ENCODE measurements around the gene ABCA5.
"Not testable (repeated sequence)": the region's sequence is repeated elsewhere in the genome, so short reads cannot be mapped to it uniquely, and the experiment has no call there.

ABCA5 gene

DNA sequence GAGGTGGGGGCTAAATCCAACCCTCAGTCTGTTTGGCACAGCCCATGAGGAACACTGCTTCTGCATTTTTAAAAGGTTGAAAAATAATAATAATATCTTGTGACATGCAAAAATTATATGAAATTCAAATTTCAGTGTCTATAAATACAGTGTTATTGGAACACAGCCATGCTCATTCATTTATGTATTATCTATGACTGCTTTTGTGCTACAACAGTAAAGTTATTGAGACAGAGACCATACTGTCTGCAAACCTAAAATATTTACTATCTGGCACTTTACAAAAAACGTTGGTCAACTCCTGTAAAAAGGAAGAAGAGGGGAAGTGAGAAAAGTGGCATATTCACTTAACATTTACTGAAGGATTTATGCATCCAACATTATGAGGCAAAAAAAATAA is 3.1 kb downstream of the ABCA5 start:
- H3K27me3 ChIP-seq (ENCODE audit: insufficient read depth, low read length), result peaks cover 36% of the 10 kb centered on the region
- peaks cover 7% of the 10 kb centered on the region; the same call in 1 of the 2 replicates for H3K9me3 ChIP-seq (ENCODE audit: insufficient read depth, low read depth, low read length)
- H3K4me3 ChIP-seq (ENCODE audit: low read length), result no peak overlapping the region
- H3K9ac ChIP-seq (ENCODE audit: low read depth, low read length), result no peak overlapping the region
- H3K27ac ChIP-seq (ENCODE audit: low read length), result no peak overlapping the region
- H3K36me3 ChIP-seq (ENCODE audit: insufficient read depth, low read depth, low read length), result no peaks in the 10 kb centered on the region
- H3K4me1 ChIP-seq (ENCODE audit: insufficient read depth, low read length), result peaks cover 33% of the 10 kb centered on the region; the same call in 1 of the 2 replicates

- Histone ChIP-seq H3K4me3 (ENCODE audit: low read length) (peak overlapping the region; percentile 27; the same call in 1 of the 2 replicates), H3K27ac (ENCODE audit: low read length) (no peak overlapping the region)
Measured at GRCh38 chr17:69320908-69321238, 6.1 kb downstream of the ABCA5 start.

DNA sequence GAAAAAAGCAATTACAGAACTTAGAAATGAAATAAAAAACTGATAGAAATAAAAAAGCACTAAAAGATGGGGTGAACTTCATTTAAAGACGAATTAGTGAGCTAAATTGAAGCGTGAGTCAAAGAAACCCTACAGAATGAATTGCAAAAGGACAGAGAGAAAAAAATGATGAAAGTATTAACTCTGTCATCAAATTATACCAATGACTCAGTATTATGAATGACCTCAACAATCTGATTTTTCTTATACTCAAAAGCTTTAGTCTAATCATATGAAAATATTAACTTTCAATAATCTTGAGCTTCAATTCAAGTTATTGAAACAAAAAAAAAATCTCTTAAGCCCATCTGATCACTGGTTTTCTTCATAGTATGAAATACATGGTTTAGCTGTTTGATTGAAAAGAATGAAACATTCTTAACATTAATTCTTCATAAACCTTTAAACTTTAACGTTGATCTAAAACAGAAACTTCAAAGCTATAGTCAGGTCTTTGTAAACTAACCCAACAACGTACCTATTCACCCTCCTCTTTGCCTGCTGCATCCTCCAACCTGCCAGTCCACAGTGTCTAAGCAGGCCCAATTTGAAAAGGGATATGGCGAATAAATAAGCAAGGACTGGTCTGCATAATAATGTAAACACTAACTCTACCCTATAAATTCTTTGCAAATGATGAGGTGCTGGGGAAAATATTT is 6.6 kb downstream of the ABCA5 start:
- Histone ChIP-seq H3K36me3 (ENCODE audit: insufficient read depth, low read depth, low read length) (no peaks in the 10 kb centered on the region), H3K27me3 (ENCODE audit: insufficient read depth, low read length) (peaks cover 17% of the 10 kb centered on the region), H3K9me3 (ENCODE audit: insufficient read depth, low read depth, low read length) (no peaks in the 10 kb centered on the region), H3K27ac (ENCODE audit: low read length) (no peak overlapping the region), H3K4me3 (ENCODE audit: low read length) (peak overlapping the region; percentile 27; the same call in 1 of the 2 replicates), H3K4me1 (ENCODE audit: insufficient read depth, low read length) (peaks cover 24% of the 10 kb centered on the region; the same call in 1 of the 2 replicates), H3K9ac (ENCODE audit: low read depth, low read length) (no peak overlapping the region)

More at GRCh38 chr17:69320908-69321238, 6.1 kb downstream of the ABCA5 start:
- H3K9ac ChIP-seq (ENCODE audit: low read depth, low read length), result no peak overlapping the region
- H3K4me1 ChIP-seq (ENCODE audit: insufficient read depth, low read length), result peaks cover 27% of the 10 kb centered on the region; the same call in 1 of the 2 replicates
- no peaks in the 10 kb centered on the region for H3K9me3 ChIP-seq (ENCODE audit: insufficient read depth, low read depth, low read length)
- H3K36me3 ChIP-seq (ENCODE audit: insufficient read depth, low read depth, low read length), result no peaks in the 10 kb centered on the region
- peaks cover 22% of the 10 kb centered on the region for H3K27me3 ChIP-seq (ENCODE audit: insufficient read depth, low read length)

DNA sequence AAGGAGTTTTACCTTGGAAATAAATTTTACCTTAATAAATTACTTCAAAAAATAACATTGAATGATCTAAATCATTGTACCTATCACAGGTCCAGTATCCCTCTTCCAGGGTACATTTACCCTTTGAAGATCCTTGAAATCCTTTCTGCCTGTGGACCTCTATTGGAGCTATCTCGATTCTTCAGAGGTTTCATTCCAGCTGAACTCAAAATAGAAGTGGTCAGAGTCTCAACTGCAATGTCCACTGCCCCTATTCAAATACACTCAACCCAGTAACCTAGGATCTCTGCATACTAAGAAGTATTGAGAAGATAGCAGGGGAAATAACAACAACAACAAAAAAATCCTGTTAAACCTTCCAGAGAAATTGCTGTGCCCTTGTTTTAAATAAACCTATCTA is 9.3 kb downstream of the ABCA5 start:
- Histone ChIP-seq H3K27ac (ENCODE audit: low read length) (no peak overlapping the region), H3K36me3 (ENCODE audit: insufficient read depth, low read depth, low read length) (no peaks in the 10 kb centered on the region), H3K9ac (ENCODE audit: low read depth, low read length) (no peak overlapping the region), H3K9me3 (ENCODE audit: insufficient read depth, low read depth, low read length) (no peaks in the 10 kb centered on the region), H3K4me3 (ENCODE audit: low read length) (no peak overlapping the region), H3K27me3 (ENCODE audit: insufficient read depth, low read length) (no peaks in the 10 kb centered on the region), H3K4me1 (ENCODE audit: insufficient read depth, low read length) (peaks cover 17% of the 10 kb centered on the region; the same call in 1 of the 2 replicates)

- no peak overlapping the region for H3K4me3 ChIP-seq (ENCODE audit: low read length)
- H3K36me3 ChIP-seq (ENCODE audit: insufficient read depth, low read depth, low read length), result no peaks in the 10 kb centered on the region
- no peaks in the 10 kb centered on the region for H3K4me1 ChIP-seq (ENCODE audit: insufficient read depth, low read length)
- no peaks in the 10 kb centered on the region for H3K27me3 ChIP-seq (ENCODE audit: insufficient read depth, low read length)
- no peak overlapping the region for H3K27ac ChIP-seq (ENCODE audit: low read length)
- H3K9me3 ChIP-seq (ENCODE audit: insufficient read depth, low read depth, low read length), result no peaks in the 10 kb centered on the region
- H3K9ac ChIP-seq (ENCODE audit: low read depth, low read length), result no peak overlapping the region
Measured at GRCh38 chr17:69314246-69315065, 12.5 kb downstream of the ABCA5 start.

- H3K4me3 ChIP-seq (ENCODE audit: low read length), result no peak overlapping the region
- no peaks in the 10 kb centered on the region for H3K27me3 ChIP-seq (ENCODE audit: insufficient read depth, low read length)
- no peak overlapping the region for H3K27ac ChIP-seq (ENCODE audit: low read length)
- H3K36me3 ChIP-seq (ENCODE audit: insufficient read depth, low read depth, low read length), result peaks cover 4% of the 10 kb centered on the region; the same call in 1 of the 2 replicates
- H3K9ac ChIP-seq (ENCODE audit: low read depth, low read length), result no peak overlapping the region
- no peaks in the 10 kb centered on the region for H3K4me1 ChIP-seq (ENCODE audit: insufficient read depth, low read length)
- H3K9me3 ChIP-seq (ENCODE audit: insufficient read depth, low read depth, low read length), result no peaks in the 10 kb centered on the region
Measured at GRCh38 chr17:69305177-69305576, 21.8 kb downstream of the ABCA5 start.

DNA sequence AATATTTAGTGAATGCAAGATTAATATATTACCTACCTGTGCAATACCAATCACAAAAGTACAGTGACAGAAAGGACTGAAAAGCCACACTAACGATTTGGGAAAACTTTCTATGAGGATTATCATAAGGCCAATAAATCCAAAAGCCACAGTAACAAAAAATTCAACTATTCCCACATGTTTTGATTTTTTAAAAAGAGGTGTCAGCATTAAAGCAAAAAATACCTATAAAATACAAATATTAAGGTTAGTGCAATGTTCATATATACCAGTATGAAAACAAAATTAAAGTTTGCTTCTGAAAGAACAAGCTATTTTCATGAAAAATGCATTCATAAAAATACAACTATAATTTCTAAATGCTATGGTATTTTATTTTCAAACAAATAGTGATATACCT is 24.3 kb downstream of the ABCA5 start:
- H3K9me3 ChIP-seq (ENCODE audit: insufficient read depth, low read depth, low read length), result no peaks in the 10 kb centered on the region

GRCh38 chr17:69300222-69300621 is 26.7 kb downstream of the ABCA5 start:
- no peak overlapping the region for H3K4me3 ChIP-seq (ENCODE audit: low read length)
- no peaks in the 10 kb centered on the region for H3K9me3 ChIP-seq (ENCODE audit: insufficient read depth, low read depth, low read length)
- H3K9ac ChIP-seq (ENCODE audit: low read depth, low read length), result no peak overlapping the region
- no peak overlapping the region for H3K27ac ChIP-seq (ENCODE audit: low read length)
- H3K27me3 ChIP-seq (ENCODE audit: insufficient read depth, low read length), result no peaks in the 10 kb centered on the region
- peaks cover 4% of the 10 kb centered on the region; the same call in 1 of the 2 replicates for H3K36me3 ChIP-seq (ENCODE audit: insufficient read depth, low read depth, low read length)
- no peaks in the 10 kb centered on the region for H3K4me1 ChIP-seq (ENCODE audit: insufficient read depth, low read length)

More for the DNA sequence above, 24.3 kb downstream of the ABCA5 start:
- Histone ChIP-seq H3K27me3 (ENCODE audit: insufficient read depth, low read length) (no peaks in the 10 kb centered on the region), H3K9ac (ENCODE audit: low read depth, low read length) (no peak overlapping the region), H3K36me3 (ENCODE audit: insufficient read depth, low read depth, low read length) (peaks cover 4% of the 10 kb centered on the region; the same call in 1 of the 2 replicates), H3K4me1 (ENCODE audit: insufficient read depth, low read length) (no peaks in the 10 kb centered on the region), H3K27ac (ENCODE audit: low read length) (no peak overlapping the region), H3K4me3 (ENCODE audit: low read length) (no peak overlapping the region)

GRCh38 chr17:69298120-69298722 is 28.7 kb downstream of the ABCA5 start:
- not testable (repeated sequence) for H3K27ac ChIP-seq (ENCODE audit: low read length); H3K36me3 ChIP-seq (ENCODE audit: insufficient read depth, low read depth, low read length); H3K4me3 ChIP-seq (ENCODE audit: low read length); H3K4me1 ChIP-seq (ENCODE audit: insufficient read depth, low read length); H3K27me3 ChIP-seq (ENCODE audit: insufficient read depth, low read length); H3K9me3 ChIP-seq (ENCODE audit: insufficient read depth, low read depth, low read length); H3K9ac ChIP-seq (ENCODE audit: low read depth, low read length)

- Histone ChIP-seq H3K4me1 (ENCODE audit: insufficient read depth, low read length) (no peaks in the 10 kb centered on the region), H3K27ac (ENCODE audit: low read length) (no peak overlapping the region), H3K9ac (ENCODE audit: low read depth, low read length) (no peak overlapping the region), H3K9me3 (ENCODE audit: insufficient read depth, low read depth, low read length) (no peaks in the 10 kb centered on the region), H3K4me3 (ENCODE audit: low read length) (no peak overlapping the region), H3K27me3 (ENCODE audit: insufficient read depth, low read length) (no peaks in the 10 kb centered on the region), H3K36me3 (ENCODE audit: insufficient read depth, low read depth, low read length) (no peaks in the 10 kb centered on the region)
Measured at GRCh38 chr17:69287168-69287567, 39.8 kb downstream of the ABCA5 start.

- H3K27ac ChIP-seq (ENCODE audit: low read length), result no peak overlapping the region
- H3K27me3 ChIP-seq (ENCODE audit: insufficient read depth, low read length), result no peaks in the 10 kb centered on the region
- H3K9me3 ChIP-seq (ENCODE audit: insufficient read depth, low read depth, low read length), result no peaks in the 10 kb centered on the region
- no peak overlapping the region for H3K9ac ChIP-seq (ENCODE audit: low read depth, low read length)
- no peak overlapping the region for H3K4me3 ChIP-seq (ENCODE audit: low read length)
- no peaks in the 10 kb centered on the region for H3K4me1 ChIP-seq (ENCODE audit: insufficient read depth, low read length)
- H3K36me3 ChIP-seq (ENCODE audit: insufficient read depth, low read depth, low read length), result no peaks in the 10 kb centered on the region
Measured at GRCh38 chr17:69286257-69286656, 40.7 kb downstream of the ABCA5 start.

Measured in iPS-20b (cell line).